ENCODE data around the gene PMIS2. TPM values are rescaled to one million over a fixed set of nuclear protein-coding genes. Genes with fewer than 3 reads are reported as not detected.

Gene PMIS2
- total and polyA plus RNA-seq, 2 of the 8 experiments (the other 6 are each of a cell fraction or from before 2014, with no cell fraction given) = not detected

- DNase-seq (ENCODE audit: low read depth in 1 of 2, low spot score in 2 of 2) = no peak
- no peak overlapping the region for H3K23ac ChIP-seq (ENCODE audit: insufficient read length)
- no peak overlapping the region for H2AFZ ChIP-seq (ENCODE audit: low read length)
- no peak overlapping the region for H4K91ac ChIP-seq (replicated peaks; ENCODE audit: insufficient read length, low read length)
- peaks cover 0 to 29% of the 10 kb centered on the region in 2 experiments; a peak in 2 of 4 replicates for H3K79me2 ChIP-seq (ENCODE audit: control insufficient read depth in 1 of 2, insufficient read depth in 2 of 2, low read length in 2 of 2)
- no peak overlapping the region for H3K4ac ChIP-seq (replicated peaks; ENCODE audit: insufficient read length, low read depth, low read length)
- TF ChIP-seq GABPA (IDR thresholded peaks at IDR 0.05; ENCODE audit: borderline replicate concordance, insufficient read depth, low read length) (no peak), POU5F1 (IDR thresholded peaks at IDR 0.05; ENCODE audit: low read depth, low read length) (no peak), HDAC2 (IDR thresholded peaks at IDR 0.05; ENCODE audit: borderline replicate concordance in 1 of 2, low read depth in 2 of 2, low read length in 2 of 2) (no peak), CEBPB (IDR thresholded peaks at IDR 0.05; ENCODE audit: low read depth, low read length) (no peak), CBX5 (IDR thresholded peaks at IDR 0.05; ENCODE audit: low read depth, low read length) (no peak), BCL11A (IDR thresholded peaks at IDR 0.05; ENCODE audit: low read depth in 2 of 2, low read length in 2 of 2) (no peak), CTBP2 (IDR thresholded peaks at IDR 0.05; ENCODE audit: borderline replicate concordance, insufficient read depth, insufficient read length, low read length) (no peak)
- H3K27ac ChIP-seq (ENCODE audit: low read depth, low read length) = no peak overlapping the region
- no peaks in the 10 kb centered on the region for H3K9me3 ChIP-seq (ENCODE audit: insufficient read depth in 2 of 2, low read depth in 1 of 2, low read length in 1 of 2)
- 83% methylated on average over 10 of the region's 11 CpGs; no CpG with 5 or more reads in 1 of the 2 experiments for WGBS, 2 experiments (ENCODE audit: extremely low coverage in 1 of 2, insufficient coverage in 1 of 2, insufficient read length in 1 of 2, insufficient replicate concordance in 2 of 2, low coverage in 1 of 2, low lambda C conversion rate in 2 of 2, missing lambda C conversion rate in 1 of 2)
- no peak for FAIRE-seq
- no peak overlapping the region for H3K9ac ChIP-seq (replicated peaks in 1 of 4; ENCODE audit: extremely low read depth in 1 of 4, low read depth in 3 of 4, low read length in 3 of 4)
- no peak overlapping the region for H3K4me2 ChIP-seq (ENCODE audit: insufficient read depth in 1 of 2, low read depth in 2 of 2, low read length in 2 of 2)
- H4K5ac ChIP-seq (ENCODE audit: insufficient read length, low read depth, low read length) = no peak overlapping the region
- no peak overlapping the region; the same call in 1 of the 2 replicates for H4K8ac ChIP-seq (ENCODE audit: extremely low read depth, insufficient read depth, low read length)
- no peak overlapping the region for H3K18ac ChIP-seq (ENCODE audit: extremely low read depth, low read length)
- H3K36me3 ChIP-seq (ENCODE audit: control insufficient read depth in 2 of 4, insufficient read depth in 4 of 4, low read length in 3 of 4) = peaks cover 0 to 16% (median 8%) of the 10 kb centered on the region in 4 experiments; a peak in 5 of 8 replicates
- H3K4me3 ChIP-seq (ENCODE audit: extremely low read depth in 1 of 4, insufficient read depth in 2 of 4, low read depth in 3 of 4, low read length in 4 of 4) = no peak overlapping the region
- H3K56ac ChIP-seq (replicated peaks; ENCODE audit: insufficient read length, low read depth, low read length) = no peak overlapping the region
- H2BK20ac ChIP-seq (ENCODE audit: low read length) = no peak overlapping the region
- H3K14ac ChIP-seq (ENCODE audit: insufficient read length) = no peak overlapping the region
- no peak overlapping the region for H2BK15ac ChIP-seq (ENCODE audit: low read length)
- H3K79me1 ChIP-seq (ENCODE audit: low read depth, low read length) = peaks cover 17% of the 10 kb centered on the region; the same call in 1 of the 2 replicates
- H3K27me3 ChIP-seq (replicated peaks in 1 of 4; ENCODE audit: control insufficient read depth in 3 of 4, extremely low read depth in 1 of 4, insufficient read depth in 3 of 4, low read length in 3 of 4) = no peaks in the 10 kb centered on the region
- no peak overlapping the region for H2BK5ac ChIP-seq (ENCODE audit: low read depth, low read length)
- no peak overlapping the region for H2BK12ac ChIP-seq (ENCODE audit: low read depth, low read length)
- POLR2A ChIA-PET (ENCODE audit: partially characterized antibody) = interaction anchor here (1.4 to 4.6 kb wide), 2 partner anchors 17 to 33 kb away, joined by 3 to 23 read pairs; no protein-coding TSS in a partner anchor
- peaks cover 5 to 17% of the 10 kb centered on the region in 2 experiments for H4K20me1 ChIP-seq (replicated peaks in 1 of 2; ENCODE audit: control insufficient read depth in 1 of 2, insufficient read depth in 2 of 2, low read length in 2 of 2)
- CTCF ChIA-PET (ENCODE audit: partially characterized antibody) = interaction anchor here (0.6 to 1.5 kb wide), 3 partner anchors 32 to 636 kb away, joined by 3 to 6 read pairs (median 3); no protein-coding TSS in a partner anchor
- no peak overlapping the region for H2AK5ac ChIP-seq (ENCODE audit: low read depth, low read length)
- peaks cover 0 to 14% (median 2%) of the 10 kb centered on the region in 4 experiments; a peak in 3 of 7 replicates for H3K4me1 ChIP-seq (replicated peaks in 1 of 4; ENCODE audit: control insufficient read depth in 3 of 4, insufficient read depth in 4 of 4, low read length in 3 of 4)
- peaks cover 10% of the 10 kb centered on the region; the same call in 1 of the 2 replicates for H3K23me2 ChIP-seq (ENCODE audit: low read depth, low read length)
- H2BK120ac ChIP-seq (replicated peaks; ENCODE audit: low read depth, low read length) = no peak overlapping the region
Observed at GRCh38 chr19:35542209-35542608, 43.8 kb upstream of the PMIS2 start.
